NCI-H1105 treated with DMSO at 0.1 percent for 48 hours (cell line): ENCODE results near the gene SLC1A7.

ENCODE experiments used
- DNase-seq: peaks from one replicate; lab custom pipeline; 2025; lab: John Stamatoyannopoulos, UW

The SLC1A7 gene

DNA sequence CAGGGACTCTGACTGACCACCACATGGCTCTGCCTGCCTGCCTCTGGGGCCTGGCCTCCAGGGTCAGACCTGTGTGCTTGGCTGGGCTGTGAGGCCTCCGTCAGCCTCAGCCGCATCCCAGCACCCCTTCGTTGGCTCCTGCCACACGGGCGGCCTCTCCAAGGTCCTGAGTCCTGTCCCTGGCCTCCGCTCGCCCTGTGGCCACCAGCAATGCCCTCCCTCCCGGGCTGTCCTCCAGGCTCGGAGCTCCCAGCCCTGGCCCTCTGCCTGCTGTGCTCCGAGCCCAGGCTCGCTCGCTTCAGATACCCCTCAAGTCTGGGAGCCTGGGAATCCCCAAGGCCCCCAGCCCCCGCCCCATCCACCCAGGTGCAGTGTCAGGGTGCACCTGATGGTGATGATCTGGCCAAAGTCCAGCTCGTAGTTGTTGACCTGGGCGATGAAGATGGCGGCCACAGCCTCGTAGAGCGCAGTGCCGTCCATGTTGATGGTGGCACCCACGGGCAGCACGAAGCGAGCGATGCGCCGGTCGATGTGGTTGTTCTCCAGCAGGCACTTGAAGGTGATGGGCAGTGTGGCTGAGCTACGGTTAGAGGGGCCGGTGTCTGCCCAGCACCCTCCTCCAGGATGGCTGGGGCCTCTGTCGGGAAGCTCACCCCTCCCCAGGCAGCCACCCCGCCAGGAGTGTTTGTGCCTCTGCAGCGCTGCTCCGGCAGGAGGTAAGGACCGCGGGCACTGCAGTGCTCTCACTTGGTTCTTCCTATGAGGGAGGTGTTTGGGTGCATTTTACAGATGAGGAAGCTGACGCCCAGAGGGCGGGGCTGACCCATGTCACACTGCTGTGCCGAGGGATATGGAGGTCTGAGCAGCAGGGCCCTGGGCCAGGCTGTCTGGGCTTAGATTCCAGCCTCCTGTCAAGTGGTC is 52.0 kb downstream of the SLC1A7 start:
- DNase-seq, result no peak

DNA sequence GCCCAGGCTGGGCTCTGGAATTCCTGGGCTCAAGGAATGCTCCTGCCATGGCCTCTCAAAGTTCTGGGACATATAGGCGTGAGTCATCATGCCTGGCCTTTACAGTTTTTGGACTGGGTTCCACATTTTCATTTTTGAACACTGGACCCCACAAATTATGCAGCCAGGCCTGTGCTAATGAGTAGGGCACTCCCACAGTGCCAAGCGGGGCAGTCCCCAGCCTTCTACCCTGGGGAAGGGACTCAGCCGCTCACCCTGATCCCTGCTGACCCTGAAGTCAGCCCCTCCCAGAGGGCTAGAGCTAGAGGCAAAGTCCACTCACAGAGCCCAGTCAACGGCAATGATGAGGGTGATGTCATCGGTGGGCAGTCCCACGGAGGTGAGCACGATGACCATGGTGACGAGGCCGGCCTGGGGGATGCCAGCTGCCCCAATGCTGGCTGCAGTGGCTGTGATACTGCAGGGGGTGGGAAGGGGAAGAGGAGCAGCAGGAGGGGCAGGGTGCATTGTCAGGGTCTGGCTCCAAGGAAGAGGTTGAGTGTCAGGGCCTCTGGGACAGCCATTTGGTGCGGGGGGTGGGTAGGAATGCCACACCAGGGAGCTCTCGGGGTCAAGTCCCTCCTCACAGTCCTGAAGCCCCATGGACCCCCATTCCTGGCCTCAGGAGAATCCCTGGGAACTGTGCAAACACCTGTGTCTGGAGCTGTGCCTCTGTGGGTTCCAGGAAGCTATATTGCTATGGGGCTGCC is 52.8 kb downstream of the SLC1A7 start:
- DNase-seq, result no peak

DNA sequence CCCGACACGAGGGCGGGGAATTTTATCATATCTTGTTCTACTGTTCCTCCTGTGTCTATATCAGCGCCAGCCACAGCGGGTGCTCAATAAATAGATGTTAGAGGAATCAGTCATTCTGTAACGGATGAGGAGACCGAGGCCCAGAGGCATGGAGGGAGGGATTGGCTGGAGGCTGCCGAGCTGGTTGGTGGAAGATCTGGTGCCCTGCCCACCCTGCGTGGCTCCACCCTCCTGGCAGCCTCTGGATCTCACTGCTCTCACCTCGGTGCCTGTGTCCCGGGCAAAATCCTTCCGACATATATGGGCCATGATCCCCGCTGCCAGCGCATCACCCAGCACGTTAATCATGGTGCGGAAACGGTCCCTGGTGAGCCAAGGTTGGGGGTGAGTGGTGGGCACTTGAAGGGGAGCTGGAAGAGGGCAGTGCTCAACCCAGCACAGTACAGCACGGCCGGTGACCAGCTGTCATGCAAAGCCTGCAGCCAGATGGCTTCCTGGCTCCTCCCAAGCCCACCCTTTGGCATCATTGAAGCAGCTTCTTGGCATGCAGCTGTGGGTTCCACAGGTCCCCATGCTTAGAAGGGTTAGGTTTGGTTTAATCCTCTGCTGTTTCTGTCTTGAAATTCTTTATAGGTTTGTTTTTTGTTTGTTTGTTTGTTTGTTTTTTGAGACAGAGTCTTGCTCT is 53.7 kb downstream of the SLC1A7 start:
- no peak for DNase-seq

DNA sequence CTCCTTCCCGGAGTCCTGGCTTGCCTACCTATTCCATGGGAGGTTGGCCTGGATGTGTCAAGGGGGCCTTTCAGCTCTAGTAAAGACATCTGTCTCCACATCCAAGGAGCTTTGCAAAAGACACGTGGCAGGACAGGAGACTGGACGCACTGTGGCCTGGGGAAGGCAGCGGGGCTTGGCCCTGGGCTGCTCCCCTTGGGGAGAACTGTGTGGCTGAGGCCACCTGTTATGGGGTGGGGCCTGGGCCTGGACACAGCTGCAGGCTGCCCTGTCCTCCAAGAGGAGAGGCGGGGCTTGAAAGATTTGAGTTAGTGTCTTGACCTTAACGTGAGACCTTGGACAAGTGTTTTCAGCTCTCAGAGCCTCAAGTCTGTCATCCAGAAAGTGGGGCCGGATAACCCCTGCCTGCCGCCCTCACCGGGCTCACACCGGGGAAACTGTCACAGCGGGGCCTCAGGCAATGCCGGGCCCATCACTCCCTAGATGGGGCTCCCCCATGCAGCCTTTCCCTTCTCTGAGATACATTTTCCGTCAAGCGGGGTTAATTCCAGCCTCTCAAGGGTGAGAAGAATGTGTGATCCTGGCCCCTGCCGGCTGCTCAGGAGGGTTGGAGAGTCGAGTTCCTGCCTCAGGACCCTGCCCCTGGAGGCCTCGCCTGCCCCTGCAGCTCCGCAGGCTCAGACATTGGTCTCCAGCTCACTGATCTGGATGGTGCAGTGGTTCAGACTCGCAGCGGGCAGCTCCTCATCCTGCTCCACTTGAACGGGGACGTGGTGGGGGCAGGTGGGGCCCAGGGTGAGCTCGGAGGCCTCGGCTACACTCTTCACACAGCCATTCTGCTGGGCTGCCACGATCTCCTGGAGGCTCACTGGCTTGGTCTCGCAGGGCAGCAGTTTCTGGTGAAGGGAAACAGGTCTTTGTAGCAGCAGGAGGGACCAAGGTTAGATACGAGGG is 54.8 kb downstream of the SLC1A7 start:
- DNase-seq, result no peak

DNA sequence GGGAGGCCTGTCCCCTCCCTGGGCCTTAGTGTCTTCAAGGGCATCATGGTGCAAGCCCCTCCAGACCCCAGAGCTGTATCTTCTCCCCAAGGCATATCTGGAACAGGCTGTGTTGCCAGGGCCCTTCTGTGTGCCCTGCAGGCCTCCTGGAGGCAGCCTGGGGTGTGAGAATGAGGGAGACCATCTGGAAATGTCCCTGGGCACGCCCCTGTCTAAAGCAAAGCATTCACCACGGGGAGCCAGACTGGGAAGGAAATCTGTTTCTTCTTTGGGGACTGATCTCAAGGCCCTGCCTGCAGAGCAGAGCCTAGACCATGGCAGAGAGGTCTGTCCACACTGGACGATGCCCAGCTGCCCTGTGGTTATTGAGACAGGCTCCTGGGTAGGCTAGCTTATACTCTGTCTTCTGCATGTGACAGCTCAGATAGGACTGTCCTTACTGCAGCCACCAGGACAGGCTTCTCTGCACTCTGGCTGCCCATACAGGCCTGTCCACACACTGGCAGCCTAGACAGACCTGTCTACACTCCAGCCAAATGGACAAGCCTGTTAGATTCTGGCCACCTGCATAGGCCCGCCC is 55.9 kb downstream of the SLC1A7 start:
- DNase-seq, result no peak

DNA sequence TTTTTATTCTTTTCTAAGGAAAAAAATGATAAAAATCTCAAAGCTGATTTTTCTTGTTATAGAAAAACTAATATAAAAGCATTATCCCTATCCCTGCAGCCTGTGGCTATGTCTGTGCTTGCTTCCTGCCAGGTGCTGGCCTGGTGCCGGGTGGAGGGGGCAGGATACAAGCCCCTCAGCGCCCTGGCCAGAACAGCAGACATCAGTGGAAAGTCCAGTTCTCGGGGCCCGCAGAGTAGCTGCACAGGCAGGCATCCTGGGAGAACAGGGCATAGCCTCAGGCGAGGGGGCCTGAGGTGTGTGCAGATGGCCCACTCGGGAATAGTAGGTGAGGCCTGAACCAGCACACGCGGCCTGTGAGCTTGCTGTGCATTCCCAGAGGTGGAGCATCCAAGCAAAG is 57.0 kb downstream of the SLC1A7 start:
- no peak for DNase-seq

DNA sequence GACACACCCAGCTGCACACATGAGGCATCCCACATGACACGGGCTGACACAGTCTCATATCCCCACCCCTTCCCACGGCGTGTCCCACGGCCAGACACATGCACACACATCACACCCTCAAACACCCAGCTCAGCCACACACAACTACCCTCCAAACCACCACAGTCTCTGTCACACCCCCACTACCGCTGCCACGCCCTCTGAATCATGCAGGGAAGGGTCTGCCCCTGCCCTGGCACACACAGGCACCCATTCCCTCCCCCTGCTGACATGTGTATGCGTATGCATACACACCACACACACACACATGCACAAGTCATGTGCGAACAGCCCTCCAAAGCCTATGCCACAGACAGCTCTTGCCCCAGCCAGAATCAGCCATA is 57.9 kb downstream of the SLC1A7 start:
- DNase-seq, result no peak

DNA sequence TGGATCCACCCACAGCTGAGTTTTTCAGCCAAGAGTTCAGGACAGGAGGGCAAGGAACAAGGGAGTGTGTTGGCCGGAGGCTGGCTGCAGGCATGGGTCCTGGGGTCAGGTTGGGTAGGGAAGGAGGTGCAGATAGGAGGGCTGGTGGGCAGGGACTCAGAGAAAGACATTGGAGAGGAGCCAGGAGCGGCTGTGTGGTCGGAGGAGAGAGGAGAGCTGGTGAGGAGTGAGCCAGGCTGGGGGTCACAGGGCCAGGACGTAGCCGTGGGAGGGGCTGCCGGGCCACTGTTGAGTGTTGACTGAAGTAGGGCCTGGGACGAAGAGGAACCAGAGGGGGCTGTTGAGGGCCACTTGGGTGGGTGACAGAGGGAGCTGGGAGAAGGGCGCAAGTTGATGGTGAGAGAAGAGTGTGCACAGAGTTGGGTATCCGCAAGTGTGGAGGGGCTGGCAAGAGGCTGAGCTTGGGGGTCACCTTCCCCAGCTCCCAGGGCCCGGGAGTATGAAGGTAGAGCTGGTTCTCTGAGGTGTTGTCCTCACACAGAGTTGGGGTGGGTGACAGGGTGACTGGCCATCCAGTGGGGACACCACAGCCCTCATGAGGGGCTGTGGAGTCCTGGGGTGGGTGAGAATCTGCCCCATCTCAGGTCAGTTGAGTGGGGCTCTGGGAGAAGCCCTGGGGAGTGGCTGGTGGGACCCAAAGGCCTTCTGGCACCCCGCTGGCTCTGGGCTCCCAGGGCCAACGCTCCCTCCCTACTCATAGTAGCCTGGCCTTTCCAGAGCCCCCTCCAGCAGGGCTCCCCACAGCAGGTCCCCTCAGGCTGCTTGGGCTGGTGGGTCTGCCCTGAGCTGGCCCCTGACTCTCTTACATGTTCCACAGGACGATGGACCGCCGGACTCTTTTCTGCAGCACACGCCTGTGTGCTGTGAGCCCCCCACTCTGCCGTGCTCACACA is 58.5 kb downstream of the SLC1A7 start:
- DNase-seq, result no peak

DNA sequence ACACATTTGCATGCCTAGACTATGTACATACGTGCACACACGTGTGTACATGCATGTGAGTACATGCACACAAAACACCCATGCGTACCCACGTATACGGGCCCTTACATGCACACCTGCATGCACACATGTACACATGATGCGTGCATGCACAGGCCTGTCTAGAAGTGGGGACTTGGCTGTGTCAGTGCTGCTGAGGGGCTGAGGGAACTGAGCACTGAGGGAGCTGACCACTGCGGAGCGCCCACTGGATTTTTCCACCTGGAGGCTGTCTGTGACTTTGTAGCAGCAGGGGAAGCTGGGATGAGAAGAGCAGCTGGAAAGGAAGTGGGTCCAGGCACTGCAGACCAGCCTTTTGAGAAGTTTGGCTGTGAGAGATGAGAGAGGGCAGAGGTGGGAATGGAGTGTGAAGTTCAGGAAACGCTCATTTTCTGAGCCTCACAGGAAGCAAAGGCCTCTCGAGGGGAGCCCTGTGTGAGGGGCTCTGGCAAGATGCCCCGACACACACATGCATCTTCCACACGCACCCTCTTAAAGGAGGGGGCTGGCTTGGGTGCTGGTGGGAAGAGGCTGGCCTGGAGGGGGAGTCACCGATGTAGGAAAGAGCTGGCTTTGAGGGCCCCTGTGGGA is 59.5 kb downstream of the SLC1A7 start:
- DNase-seq, result no peak

DNA sequence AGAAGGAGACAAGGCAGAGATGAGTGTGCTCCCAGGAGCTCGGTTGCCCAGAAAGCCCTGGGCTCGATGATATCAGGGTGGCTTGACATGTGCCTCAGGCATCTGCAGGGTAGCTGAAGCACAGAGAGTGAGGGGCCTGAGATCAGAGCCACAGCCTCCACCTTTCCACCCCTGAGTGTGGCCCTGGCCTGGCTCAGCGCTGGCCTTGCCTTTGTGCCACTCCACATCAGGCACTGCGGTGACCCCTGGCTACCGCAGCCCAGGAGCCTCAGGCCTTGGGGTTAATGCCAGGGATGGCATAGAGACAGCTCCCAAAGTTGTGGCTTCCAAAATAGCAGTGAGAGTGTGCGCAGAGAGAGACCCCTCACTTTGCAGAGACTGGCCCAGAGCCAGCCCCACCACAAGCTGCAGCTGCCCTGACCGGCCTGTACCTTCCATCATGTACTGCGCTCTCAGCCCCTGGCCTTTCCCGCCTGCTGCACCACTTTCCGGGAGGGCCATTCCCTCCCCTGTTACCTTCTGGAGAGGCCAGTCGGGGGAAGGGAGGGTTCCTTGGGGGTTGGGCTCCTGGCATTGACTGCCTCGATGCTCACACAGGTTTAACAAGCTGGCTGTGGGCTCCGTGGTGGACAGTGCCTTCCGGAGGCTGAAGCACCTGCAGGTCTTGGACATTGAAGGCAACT is 60.9 kb downstream of the SLC1A7 start:
- DNase-seq, result no peak

DNA sequence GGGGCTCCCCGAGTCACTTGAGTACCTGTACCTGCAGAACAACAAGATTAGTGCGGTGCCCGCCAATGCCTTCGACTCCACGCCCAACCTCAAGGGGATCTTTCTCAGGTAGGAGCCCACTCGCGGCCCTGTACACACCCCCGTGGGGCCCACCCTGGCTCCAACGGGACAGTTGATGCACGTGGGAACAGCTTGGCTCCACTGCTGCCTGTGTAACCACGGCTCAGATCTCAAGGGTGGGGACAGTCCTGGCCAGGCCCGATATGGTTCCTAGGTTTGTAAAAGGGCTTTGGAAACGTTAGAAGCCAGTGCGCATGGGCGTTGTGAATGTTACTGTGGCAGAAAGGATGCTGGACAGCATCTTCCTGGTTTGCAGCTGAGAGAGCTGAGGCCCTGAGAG is 61.7 kb downstream of the SLC1A7 start:
- DNase-seq, result no peak

DNA sequence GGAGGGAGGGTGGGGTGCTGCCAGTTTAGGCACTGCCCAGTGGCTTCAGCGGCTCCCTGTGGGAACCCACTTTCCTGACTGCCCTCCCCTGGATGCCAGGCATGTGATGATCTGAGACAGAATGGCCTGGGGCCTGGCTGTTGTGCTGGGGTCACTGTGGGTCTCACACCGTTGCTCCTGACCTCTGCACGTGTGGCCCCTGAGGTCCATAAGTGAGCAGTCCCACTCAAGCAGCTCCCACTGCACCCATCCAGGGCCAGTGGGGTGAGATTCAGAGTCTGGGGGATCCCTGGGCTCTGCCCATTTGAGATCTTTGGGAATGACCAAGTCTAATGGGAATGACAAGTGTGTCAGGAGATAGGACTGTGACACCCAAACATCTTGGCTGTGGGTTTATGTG is 62.4 kb downstream of the SLC1A7 start:
- no peak for DNase-seq

DNA sequence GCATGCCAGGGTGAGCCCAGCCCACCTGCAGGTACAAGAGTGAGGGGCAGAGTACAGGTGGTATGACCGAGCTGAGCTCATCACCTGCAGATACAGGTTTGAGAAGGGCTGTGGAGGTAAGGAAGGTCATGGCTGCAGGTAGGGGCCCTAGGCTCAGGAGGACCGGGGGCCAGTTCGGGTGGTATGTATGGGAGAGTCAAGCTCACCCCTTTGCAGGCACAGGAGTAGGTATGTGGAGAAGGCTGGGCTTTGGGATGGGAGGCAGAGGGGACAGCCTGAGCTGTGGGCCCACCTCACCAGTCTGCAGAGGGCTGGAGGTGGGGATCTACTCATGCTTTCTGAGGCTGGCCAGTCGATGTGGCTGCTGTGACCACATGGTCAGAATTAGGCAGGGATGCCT is 63.2 kb downstream of the SLC1A7 start:
- no peak for DNase-seq

DNA sequence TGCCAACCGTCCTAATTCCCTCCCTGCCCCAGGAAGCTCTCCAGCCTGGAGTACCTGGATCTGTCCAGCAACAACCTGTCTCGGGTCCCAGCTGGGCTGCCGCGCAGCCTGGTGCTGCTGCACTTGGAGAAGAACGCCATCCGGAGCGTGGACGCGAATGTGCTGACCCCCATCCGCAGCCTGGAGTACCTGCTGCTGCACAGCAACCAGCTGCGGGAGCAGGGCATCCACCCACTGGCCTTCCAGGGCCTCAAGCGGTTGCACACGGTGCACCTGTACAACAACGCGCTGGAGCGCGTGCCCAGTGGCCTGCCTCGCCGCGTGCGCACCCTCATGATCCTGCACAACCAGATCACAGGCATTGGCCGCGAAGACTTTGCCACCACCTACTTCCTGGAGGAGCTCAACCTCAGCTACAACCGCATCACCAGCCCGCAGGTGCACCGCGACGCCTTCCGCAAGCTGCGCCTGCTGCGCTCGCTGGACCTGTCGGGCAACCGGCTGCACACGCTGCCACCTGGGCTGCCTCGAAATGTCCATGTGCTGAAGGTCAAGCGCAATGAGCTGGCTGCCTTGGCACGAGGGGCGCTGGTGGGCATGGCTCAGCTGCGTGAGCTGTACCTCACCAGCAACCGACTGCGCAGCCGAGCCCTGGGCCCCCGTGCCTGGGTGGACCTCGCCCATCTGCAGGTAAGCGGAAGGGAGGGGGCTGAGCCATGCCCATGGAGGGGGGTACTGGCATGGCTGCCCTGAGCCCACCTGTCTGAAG is 63.9 kb downstream of the SLC1A7 start:
- no peak for DNase-seq

DNA sequence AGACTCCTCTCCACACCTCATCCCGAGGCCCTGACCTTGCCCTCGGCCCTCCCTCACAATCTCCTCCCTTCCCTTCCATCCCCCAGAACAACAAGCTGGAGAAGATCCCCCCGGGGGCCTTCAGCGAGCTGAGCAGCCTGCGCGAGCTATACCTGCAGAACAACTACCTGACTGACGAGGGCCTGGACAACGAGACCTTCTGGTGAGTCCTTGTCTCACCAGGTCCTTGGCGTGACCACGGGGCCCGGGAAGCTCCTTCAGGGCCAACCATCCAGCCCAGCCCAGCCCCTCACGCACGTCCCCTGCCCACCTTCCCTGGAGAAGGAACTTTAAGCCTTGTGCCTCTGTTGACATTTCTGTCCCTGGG is 64.9 kb downstream of the SLC1A7 start:
- DNase-seq, result no peak

DNA sequence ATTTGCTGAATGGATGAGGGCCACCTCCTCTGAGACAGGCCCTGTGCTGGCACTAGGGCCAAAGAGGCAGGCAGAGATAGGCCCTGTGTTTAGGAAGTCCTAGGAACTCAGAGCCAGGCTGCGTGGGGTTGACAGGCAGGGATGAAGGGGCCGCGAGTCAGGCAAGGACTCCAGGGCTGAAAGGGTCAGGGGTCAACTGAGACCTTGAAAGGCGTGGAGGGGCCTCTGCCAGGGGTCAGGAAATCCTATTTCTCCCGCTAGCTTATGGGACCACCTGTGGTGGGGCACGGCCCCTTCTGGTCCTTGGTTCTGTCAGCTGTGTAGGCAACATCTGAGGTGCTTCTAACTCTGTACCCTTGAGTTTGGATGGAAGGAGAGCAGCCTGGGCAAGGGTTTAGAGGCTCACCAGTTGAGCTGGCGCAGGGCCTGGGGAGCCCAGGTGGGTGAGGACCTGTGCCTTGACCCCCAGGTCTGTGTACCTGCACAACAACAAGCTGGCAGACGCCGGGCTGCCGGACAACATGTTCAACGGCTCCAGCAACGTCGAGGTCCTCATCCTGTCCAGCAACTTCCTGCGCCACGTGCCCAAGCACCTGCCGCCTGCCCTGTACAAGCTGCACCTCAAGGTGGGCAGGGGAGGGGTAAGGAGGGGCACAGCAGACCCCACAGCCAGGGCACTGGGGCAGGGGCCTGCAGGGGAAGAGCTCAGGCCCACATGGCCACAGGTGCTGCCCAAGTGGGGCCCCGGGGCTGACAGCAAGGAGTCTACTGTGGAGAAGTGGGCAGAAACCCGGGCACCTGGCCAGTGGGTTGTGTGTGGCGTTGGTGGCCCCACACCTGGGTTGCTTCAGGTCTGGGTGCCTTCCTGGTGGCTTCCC is 65.5 kb downstream of the SLC1A7 start:
- DNase-seq, result no peak

DNA sequence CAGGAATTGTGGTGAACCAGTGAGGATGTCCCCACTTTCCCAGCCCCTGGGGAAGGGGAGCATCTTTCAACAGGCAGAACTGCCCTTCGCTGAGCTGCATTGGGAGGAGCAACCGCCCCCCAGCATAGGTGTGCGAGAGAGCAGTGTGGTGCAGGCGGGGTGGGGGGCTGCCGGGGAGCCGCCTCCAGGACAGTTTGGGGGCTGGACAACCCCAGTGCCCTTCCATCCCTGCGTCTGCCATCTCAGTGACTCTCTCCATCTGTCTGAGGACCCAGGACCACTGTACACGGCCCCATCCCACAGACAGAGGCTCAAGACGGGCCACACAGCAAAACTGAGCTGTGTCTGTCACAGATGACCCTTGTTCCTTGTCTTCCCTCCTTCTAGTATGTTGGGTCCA is 66.3 kb downstream of the SLC1A7 start:
- no peak for DNase-seq
